COLO668 (cell line): ENCODE measurements around the gene PRKACG.

Experiments used
- DNase-seq: peaks from one replicate; lab custom pipeline; 2025; ENCODE audit not compliant: unreplicated experiment; lab: John Stamatoyannopoulos, UW

The PRKACG gene

DNA sequence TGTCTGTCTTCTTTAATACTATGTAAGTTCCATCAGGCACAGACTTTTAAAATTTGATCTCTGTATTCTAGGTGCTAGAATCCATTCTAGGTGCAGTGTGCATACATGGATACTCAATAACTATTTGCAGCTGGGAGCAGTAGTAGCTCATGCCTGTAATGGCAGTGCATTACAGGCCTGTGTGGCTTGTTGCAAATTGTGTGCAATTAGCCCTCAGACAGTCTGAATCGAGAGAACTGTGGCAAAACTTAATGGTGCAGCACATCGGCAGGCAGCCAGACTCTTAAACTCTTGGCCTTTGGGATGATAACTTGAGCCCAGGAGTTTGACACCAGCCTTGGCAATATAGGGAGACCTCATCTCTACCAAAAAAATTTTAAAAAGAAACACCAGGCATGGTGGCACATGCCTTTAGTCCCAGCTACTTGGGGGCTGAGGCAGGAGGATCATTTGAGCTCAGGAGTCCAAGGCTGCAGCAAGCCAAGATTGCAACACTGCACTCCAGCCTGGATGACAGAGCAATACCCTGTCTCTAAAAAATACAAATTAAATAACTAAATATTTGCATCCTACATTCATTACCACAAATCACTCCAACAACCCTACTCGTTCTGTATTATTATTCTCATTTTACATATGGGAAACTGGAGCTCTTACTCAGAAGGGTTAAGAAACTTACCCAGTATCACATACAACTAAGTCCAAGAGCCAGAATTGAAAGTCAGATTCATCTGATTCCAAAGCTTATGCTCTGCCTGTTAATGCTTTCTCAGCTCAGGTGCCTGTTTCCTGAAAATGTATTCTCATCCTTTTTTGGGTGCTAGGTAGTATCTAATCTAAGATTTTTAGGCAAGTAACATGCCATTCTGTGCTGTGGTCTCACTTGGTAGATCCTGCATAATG is 30.1 kb downstream of the PRKACG start:
- DNase-seq = no peak

DNA sequence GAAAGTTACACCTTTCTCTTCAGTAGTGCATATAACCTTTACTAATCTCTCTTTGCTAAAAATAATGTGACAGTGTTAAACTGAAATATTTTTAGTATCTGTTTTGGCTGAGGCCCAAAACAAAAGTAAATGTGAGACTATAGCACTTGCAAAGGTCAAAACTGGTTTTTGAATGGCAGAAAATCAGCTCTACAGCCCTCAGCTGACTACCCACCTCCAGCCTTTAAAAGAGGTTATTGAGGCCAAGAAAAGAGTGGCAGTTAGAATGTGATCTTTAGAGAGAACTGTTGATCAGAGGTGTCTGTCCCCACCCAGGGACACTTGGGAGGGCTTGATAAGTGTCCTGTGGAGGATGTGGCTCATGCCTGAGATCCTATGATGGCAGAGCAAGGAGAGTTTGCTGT is 30.9 kb downstream of the PRKACG start:
- DNase-seq = no peak

DNA sequence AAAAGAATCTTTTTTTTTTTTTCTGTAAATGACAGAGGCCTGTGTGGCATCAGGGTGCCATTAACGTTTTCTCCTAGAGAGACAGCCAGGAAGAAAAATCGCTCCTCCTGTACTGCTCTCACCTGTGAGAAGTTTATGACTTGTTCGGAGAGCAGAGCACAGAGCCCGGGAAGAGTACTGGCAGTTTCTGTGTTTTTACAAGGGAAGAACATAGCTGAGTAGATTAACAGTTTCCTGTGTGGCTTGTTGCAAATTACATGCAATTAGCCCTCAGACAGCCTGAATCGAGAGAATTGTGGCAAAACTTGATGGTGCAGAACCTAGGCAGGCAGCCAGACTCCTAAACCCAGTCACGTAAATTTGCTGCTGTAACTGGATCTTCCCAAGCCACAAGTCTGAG is 32.1 kb downstream of the PRKACG start:
- DNase-seq = no peak

DNA sequence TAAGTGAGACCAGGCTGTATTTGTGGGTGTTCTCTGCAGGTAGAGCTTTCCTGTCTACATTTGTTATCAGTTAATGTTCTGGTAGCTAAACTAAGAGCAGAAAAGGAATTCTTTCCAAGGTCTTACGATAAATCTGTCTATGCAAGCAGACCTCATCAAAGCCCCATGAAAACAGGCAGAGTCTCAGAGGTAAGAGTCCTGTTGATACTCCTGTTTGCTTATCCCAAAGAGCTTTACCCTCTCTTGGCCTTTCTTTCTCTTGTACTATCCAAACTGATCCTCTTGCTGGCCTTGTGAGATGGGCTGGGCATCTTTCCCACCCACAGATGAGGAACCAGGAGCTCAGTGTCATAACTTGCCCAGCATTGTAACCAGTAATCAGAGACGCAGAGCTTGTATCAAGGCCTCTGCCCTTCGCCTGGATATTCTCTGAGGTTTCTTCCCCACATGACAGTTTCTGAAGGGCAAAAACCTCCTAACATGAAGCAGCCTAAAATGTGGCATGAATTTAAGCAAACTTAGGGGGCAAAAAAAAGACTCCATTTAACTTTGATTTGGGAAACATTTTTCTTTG is 33.5 kb downstream of the PRKACG start:
- DNase-seq = no peak

DNA sequence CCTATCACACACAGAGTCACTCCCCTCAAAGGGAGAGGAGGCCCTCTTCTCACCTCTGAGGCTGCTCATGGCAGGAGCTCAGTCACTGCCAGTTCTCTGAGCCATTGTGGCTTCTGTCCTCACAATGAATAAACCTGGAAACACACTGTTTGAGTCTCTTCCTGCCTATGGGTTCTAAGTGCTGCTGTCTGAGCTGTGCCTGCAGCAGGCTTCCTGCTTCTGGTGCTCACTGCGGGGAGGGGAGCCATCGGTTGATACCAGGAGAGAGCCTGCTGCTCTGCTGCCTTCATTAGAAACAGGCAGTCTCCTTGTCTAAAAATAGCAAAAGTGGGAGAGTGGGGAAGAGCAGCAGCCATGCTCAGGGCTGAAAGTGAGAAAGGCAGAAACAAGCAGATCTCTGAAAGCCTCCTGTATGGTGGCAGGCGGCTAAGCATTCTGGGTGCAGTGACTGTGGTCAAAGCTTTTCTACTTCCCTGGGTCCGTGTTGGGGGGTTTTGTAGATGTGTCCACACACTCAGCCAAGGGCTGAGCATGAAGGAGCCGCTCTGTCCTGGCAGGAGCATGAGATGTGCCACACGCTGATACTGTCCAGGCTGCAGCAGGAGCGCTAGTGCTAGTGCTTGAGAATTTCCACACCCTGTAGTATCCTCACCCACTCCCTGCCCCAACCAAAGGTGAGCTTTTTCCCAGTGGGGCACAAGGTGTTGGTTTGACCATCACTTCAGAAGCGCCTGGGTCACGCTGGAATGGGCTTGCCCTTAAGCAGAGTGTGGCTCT is 34.2 kb downstream of the PRKACG start:
- no peak for DNase-seq

DNA sequence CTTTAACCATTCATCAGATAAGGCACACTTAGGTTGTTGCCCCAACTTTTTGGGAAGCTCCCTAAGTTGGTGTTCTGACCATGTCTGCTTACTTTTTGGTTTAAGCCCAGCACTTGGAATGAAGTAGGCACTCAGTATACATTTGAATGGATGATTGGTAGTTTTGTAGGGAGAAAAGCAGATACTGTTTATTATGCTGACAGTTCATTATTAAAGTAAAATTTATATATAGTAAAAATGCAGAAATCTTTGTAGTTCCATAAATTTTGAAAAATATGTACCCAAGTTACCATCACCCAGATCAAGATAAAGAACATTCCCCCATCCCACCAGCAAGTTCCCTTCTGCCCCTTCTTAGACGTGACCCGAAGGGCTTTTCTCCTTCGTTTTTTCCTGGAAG is 35.4 kb downstream of the PRKACG start:
- DNase-seq = no peak

DNA sequence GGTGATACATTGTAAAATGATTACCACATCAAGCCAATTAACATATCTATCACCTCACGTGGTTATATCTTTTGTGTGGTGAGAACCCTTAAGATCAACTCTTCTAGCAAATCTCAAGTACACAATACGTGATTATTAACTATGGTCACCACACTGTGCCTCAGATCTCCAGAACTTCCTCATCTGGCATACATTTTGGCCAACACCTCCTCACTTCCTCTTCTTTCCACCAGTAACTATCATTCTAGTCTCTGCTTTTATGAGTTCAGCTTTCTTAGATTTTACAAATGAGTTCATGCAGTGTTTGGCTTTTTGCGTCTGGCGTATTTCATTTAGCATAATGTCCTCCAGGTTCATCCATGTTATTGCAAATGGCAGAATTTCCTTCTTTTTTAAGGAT is 35.8 kb downstream of the PRKACG start:
- DNase-seq = no peak

DNA sequence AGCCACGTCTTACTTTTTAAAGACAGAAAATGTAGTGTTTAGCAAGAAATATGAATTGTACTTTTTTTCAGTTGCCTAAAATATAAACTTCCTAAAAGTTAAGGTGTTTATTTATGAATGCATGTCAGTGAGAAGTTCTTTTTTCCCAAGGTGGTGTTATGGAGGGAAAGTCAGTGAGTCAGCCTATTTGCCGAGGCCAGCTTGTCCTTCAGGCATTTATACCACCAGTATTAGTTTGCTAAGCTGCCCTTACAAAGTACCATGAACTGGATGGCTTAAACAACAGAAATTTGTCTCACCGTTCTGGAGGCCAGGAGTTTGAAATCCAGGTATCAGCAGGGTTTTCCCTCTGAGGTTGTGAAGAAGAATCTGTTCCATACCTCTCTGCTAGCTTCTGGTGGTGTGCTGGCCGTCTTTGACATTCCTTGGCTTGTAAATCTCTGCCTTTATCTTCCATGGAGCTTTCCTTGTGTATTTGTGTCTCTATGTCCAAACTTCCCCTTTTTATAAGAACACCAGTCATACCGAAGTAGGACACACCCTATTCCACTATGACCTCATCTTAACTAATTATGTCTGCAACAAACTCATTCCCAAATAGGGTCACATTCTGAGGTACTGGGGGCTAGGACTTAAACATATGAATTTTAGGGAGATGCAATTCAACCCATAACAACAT is 38.4 kb downstream of the PRKACG start:
- no peak for DNase-seq

DNA sequence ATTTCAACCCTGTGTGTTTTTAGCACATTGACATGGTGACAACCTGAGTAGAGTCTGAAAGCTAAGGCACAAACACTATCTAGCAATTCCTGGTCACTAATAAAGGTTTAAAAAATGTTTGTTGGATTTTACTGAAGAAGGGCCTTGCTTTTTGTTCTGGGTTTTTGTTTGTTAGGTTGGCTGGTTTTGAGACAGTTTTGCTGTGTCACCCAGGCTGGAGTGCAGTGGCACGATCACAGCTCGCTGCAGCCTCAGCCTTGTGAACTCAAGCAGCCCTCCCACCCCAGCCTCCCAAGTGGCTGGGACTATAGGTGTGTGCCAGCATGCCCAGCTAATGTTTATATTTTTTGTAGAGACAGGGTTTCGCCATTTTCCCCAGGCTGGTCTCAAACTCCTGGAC is 39.0 kb downstream of the PRKACG start:
- no peak for DNase-seq

DNA sequence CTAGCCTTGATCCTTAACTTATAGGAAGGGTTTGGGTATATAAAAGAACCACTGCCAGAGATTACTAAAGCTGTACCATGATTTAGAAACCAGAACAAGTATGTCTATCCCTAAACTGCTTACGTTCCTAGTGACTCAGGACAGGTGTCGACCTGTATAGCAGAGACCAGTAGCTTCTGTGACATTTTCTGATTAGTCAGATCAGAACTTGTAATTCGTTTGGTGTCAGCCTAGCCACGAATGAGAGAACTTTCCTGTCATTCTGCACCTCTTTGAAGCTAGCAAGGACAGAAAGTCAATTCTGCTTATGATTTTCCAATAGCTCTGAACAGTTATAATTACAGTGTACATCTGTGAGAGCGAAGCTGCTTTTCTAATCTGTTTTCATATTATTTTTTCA is 39.5 kb downstream of the PRKACG start:
- DNase-seq = no peak

DNA sequence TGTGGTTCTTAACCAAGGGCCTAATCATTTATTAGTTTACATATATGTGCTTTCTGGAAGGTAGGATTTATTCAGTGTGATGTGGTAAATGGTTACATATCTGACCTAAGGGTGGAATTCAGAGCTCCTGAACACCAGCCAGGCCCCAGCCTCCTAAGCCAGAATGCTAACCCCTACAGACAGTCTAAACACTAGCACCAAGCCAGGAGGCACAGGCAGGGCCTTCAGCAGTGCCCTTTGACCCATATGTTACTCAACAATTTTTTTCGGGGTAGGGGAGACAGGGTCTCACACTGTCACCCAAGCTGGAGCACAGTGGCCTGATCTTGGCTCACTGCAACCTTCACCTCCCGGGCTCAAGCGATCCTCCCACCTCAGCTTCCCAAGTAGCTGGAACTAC is 40.3 kb downstream of the PRKACG start:
- DNase-seq = no peak

DNA sequence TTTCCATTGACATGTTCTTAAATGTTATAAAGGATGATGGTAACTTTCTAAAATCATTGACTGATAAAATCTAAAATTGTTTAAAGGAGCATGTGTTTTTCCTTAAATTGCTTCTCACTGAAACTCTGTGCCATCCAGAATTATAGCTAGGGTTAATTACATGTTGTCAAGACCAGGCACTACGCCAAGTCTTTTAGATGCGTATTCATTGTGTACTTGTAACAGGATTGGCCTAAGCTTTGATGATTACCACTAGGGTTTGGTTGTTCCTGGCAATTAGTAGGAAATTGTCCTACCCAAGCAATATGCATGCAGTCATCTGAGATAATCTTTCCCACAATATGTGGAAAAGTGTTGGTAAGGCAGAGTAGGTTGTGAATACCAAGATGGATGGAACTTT is 43.8 kb downstream of the PRKACG start:
- peak; percentile 10 for DNase-seq

DNA sequence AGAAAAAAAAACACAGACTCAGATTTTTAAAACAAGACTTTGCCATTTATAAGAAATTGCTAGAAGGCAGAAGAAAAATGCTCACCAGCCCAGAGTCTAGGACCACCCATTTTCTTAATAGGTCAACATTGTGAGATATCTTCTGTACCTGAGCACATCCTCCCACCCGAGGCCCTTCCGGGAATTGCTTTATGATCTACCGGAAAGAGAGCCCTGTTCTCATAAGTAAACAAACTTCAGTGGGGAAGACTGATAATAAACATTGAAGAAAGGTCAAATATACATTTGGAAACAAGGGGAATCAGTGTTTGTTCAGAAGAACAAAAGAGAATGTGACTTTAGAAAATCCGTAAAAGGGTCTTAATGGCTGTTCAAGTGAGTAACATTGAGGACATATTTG is 44.4 kb downstream of the PRKACG start:
- peak; percentile 9 for DNase-seq

DNA sequence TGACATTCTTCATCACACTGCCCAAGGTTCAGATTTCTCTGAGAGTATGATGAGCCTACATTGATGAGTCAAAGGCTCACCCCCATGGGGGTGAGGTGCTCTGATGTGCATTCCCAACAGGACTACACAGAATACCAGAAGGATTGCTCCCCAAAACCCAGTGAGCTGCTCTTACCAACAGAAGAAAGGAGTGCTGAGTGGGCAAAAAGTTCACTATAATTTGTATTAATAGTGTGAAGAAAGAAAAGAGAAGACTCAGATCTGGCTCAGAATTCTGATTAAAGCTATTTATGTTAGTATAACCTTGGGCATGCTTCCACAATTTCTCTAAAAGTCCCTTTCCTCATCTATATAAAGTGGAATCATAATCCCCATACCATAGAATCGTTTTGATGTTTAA is 46.1 kb downstream of the PRKACG start:
- DNase-seq = no peak

DNA sequence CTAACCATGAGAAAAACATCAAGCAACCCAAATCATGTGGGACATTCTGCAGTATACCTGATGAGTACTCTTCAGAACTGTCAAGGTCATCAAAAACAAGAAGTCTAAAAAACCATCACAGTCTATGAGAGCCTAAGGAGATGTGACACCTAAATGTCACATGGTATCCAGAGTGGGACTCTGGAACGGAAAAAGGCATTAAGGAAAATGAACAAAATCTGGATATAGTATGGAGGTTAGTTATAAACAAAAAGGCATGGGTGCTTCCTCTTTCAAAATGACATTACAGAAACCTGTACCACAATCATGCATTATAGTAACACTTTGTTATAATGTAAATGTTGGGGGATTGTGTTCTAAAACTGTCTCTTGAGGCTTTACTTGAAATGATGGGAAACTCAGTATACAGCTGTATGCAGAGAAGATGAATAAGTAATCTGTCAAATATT is 47.4 kb downstream of the PRKACG start:
- DNase-seq = no peak

DNA sequence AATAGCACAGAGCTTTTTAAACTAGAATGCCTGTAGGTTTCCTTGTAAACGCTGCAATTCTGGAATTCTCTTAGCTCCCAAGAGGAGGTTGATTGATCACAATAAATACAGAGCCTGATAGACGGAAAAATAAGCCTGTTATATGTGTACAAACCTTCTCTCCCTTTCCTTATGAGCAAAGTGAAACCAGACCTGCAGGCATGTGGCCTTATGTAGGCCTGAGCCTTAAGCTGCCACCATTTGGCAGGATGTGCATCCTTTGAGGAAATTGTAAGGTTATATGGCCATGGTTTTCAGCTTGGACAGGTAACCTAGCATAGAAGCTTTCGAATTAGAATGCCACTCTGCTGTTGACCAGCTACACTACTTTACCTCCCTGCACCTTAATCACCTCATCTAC is 49.1 kb downstream of the PRKACG start:
- no peak for DNase-seq

DNA sequence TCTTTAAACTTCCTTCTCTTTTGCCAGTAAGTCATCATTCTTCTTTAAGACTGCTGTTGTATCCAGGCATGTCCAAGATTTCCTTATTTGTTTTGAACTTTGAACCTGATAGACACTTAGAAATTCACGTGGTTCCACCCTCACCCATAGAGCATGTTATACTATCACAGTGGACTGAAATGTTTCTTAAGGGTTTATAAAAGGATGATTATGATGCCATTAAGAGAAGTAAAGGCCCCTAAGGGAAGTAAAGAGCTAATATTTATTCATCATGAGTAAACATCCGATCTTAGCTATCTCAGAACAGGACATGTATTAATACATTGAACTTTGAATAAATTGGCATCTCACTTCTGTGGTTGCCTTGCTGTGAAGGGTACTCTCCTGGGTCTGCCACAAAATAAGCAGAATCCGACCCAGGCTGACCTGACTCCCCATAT is 49.8 kb downstream of the PRKACG start:
- DNase-seq = no peak

DNA sequence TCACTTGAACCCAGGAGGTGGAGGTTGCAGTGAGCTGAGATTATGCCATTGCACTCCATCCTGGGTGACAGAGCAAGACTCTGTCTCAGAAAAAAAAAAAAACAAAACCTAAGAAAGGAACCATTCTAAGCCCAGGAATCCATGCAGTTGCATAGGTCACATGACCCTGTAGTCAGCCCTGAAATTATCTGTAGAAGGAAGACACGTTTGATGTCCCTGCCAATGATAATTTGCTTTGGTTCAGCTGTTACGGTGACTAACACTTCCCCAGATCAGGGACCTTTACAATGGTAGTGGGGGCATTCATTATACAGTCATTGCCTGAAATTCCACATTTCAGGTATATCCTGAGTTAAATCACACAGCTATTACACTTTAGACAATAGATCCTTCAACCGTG is 50.5 kb downstream of the PRKACG start:
- no peak for DNase-seq
